AG09309 (cell line): ENCODE results near the gene IL11RA.

Source experiments
- DNase-seq: peaks from one replicate; pipeline ENCODE4 v3.0.0-alpha.2; 2010; ENCODE audit warnings: low read depth
- H3K4me3 ChIP-seq: 2 replicates; pipeline ENCODE4 v1.5.1; 2011; ENCODE audit warnings: mild to moderate bottlenecking, low read depth, low read length, moderate library complexity; ENCODE audit not compliant: control insufficient read depth
- TF ChIP-seq, protein P1 (sequence below): IDR thresholded peaks from 2 replicates; pipeline ENCODE4 v1.5.1; 2011; ENCODE audit warnings: mild to moderate bottlenecking, low read depth, low read length, inconsistent platforms; ENCODE audit not compliant: insufficient read depth, control insufficient read depth; ENCODE audit errors: missing control alignments

The IL11RA gene

GRCh38 chr9:34611251-34611810 lies 40.7 kb upstream of the IL11RA start:
- H3K4me3 ChIP-seq = peak overlapping the region; percentile 62
- DNase-seq = no peak
- TF ChIP-seq, protein P1, sequence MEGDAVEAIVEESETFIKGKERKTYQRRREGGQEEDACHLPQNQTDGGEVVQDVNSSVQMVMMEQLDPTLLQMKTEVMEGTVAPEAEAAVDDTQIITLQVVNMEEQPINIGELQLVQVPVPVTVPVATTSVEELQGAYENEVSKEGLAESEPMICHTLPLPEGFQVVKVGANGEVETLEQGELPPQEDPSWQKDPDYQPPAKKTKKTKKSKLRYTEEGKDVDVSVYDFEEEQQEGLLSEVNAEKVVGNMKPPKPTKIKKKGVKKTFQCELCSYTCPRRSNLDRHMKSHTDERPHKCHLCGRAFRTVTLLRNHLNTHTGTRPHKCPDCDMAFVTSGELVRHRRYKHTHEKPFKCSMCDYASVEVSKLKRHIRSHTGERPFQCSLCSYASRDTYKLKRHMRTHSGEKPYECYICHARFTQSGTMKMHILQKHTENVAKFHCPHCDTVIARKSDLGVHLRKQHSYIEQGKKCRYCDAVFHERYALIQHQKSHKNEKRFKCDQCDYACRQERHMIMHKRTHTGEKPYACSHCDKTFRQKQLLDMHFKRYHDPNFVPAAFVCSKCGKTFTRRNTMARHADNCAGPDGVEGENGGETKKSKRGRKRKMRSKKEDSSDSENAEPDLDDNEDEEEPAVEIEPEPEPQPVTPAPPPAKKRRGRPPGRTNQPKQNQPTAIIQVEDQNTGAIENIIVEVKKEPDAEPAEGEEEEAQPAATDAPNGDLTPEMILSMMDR = no peak

- TF ChIP-seq, protein P1 = no peak
- peak within 1 kb of the TSS; percentile 62 for H3K4me3 ChIP-seq
These were observed 39.9 kb upstream of the IL11RA start, which contains the start of gene RPP25L for GRCh38 chr9:34611811-34612787. Gene RPP25L, minus strand, starts transcription at chr9:34612097. Its CDS starts 801 bp downstream, at chr9:34611296.

GRCh38 chr9:34612788-34613390 lies 39.1 kb upstream of the IL11RA start:
- DNase-seq = peak; percentile 23
- TF ChIP-seq, protein P1 = peak; percentile 89
- H3K4me3 ChIP-seq = peak overlapping the region; percentile 62

More at GRCh38 chr9:34611811-34612787, 39.9 kb upstream of the IL11RA start, which contains the start of gene RPP25L:
- DNase-seq = peak; percentile 29

GRCh38 chr9:34615132-34615531 lies 36.9 kb upstream of the IL11RA start:
- H3K4me3 ChIP-seq = no peak overlapping the region
- DNase-seq = no peak
- TF ChIP-seq, protein P1 = no peak

- peak; percentile 81 for DNase-seq
- peak within 1 kb of the TSS; percentile 82 for H3K4me3 ChIP-seq
- TF ChIP-seq, protein P1 = no peak
These were observed 31.7 kb upstream of the IL11RA start, which contains the start of gene DCTN3 for GRCh38 chr9:34620061-34620994. Gene DCTN3, minus strand, starts transcription at chr9:34620495. Its CDS starts 31 bp downstream, at chr9:34620464.
